ENCODE measurements around the gene BIN2. TPM values are rescaled to one million over a fixed set of nuclear protein-coding genes. Genes with fewer than 3 reads are reported as not detected.

The BIN2 gene
- total and polyA plus RNA-seq, 10 of the 15 experiments (the other 5 are each of a cell fraction or from before 2014, with no cell fraction given): 8.6 to 42.9 (median 32.1) TPM

DNA sequence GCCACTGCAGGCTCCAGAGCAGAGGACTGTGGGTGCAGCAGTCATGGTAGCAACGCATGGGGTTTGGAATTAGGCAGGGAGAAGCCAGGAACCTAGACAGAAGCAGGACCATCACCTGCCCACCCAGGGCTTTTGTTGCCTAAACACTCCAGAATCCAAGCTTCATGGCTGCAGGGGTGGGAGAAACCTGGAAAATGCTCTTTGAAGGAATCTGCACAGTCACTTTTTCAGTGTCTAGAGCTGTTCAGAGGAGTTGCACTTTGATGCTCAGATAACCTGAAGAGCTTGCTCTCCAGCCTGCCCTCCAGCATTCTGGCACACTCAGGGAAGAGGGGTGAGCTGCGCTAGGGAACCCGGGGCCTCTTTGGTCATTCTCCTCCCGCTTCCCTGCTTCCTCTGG, 24.1 kb upstream of the BIN2 start:
- no peak overlapping the region for H3K4me2 ChIP-seq (ENCODE audit: control insufficient read depth, insufficient read depth)
- H2AFZ ChIP-seq (ENCODE audit: control insufficient read depth, low read depth, low read length): no peak overlapping the region
- H3K9ac ChIP-seq (ENCODE audit: control insufficient read depth, insufficient read depth, low read length): no peak overlapping the region
- H4K20me1 ChIP-seq (ENCODE audit: control insufficient read depth, insufficient read depth): no peaks in the 10 kb centered on the region
- 83% methylated on average over 4 of the region's 4 CpGs for WGBS (ENCODE audit: insufficient coverage, insufficient replicate concordance, low lambda C conversion rate, missing lambda C conversion rate)
- CTCF ChIA-PET: interaction anchor here (1.0 to 4.2 kb wide), 2 partner anchors 12 to 258 kb away, joined by 3 to 18 read pairs; no protein-coding TSS in a partner anchor
- H3K4me3 ChIP-seq: no peak overlapping the region
- no peak overlapping the region for H3K27ac ChIP-seq (ENCODE audit: control insufficient read depth, insufficient read depth)
- no peaks in the 10 kb centered on the region for H3K79me2 ChIP-seq (ENCODE audit: control insufficient read depth, insufficient read depth, low read length)
- RAD21 ChIA-PET (ENCODE audit: unreplicated experiment): no interaction called here
- POLR2A ChIA-PET: no interaction called here
- in situ Hi-C loops (cut with MboI) (no loop called here), intact Hi-C loops (cut with micrococcal nuclease; ENCODE audit: unreplicated experiment) (no loop called here)
- H3K36me3 ChIP-seq (ENCODE audit: control insufficient read depth in 2 of 2, insufficient read depth in 2 of 2, low read length in 1 of 2): no peaks in the 10 kb centered on the region
- SMC1A ChIA-PET (ENCODE audit: uncharacterized antibody, unreplicated experiment): interaction anchor here (2.2 kb wide), 1 partner anchor 184 kb away, joined by 5 read pairs; no protein-coding TSS in a partner anchor
- no TSS peak for BruUV-seq (replicated peaks)
- H3K27me3 ChIP-seq (replicated peaks in 1 of 2; ENCODE audit: control insufficient read depth in 2 of 2, insufficient read depth in 2 of 2, low read length in 1 of 2): no peaks in the 10 kb centered on the region
- peaks cover 11% of the 10 kb centered on the region for H3K4me1 ChIP-seq (ENCODE audit: control insufficient read depth, insufficient read depth, low read length)
- no peak for ATAC-seq
- H3K9me3 ChIP-seq (replicated peaks; ENCODE audit: control insufficient read depth, insufficient read depth, low read length): no peaks in the 10 kb centered on the region
- no peak for DNase-seq (ENCODE audit: low read depth, low spot score)
- TF ChIP-seq ZNF622 (IDR thresholded peaks at IDR 0.05) (no peak), TCF3 (IDR thresholded peaks at IDR 0.05; ENCODE audit: borderline replicate concordance, insufficient read depth, low read depth, low read length) (no peak), PML (IDR thresholded peaks at IDR 0.05; ENCODE audit: low read length) (no peak), SP1 (IDR thresholded peaks at IDR 0.05; ENCODE audit: low read depth, low read length) (no peak), FOXM1 (IDR thresholded peaks at IDR 0.05; ENCODE audit: low read depth, low read length) (no peak), SREBF1 (IDR thresholded peaks at IDR 0.05; ENCODE audit: low read length) (no peak), ETV6 (conservative IDR thresholded peaks at IDR 0.05 in 1 of 2, IDR thresholded peaks at IDR 0.05 in 1 of 2; ENCODE audit: borderline replicate concordance in 1 of 2, low read depth in 1 of 2) (no peak), LARP7 (IDR thresholded peaks at IDR 0.05) (no peak), PAX5 (IDR thresholded peaks at IDR 0.05; ENCODE audit: borderline replicate concordance, low read depth, low read length) (no peak), BRCA1 (IDR thresholded peaks at IDR 0.05; ENCODE audit: low read depth, low read length) (no peak), EP300 (IDR thresholded peaks at IDR 0.05; ENCODE audit: borderline replicate concordance in 1 of 2, control insufficient read depth in 1 of 2, low read depth in 2 of 2, low read length in 2 of 2) (no peak), RAD51 (IDR thresholded peaks at IDR 0.05) (no peak), NR2C2 (IDR thresholded peaks at IDR 0.05; ENCODE audit: borderline replicate concordance, control insufficient read depth, insufficient read length, low read depth) (no peak), POLR2AphosphoS2 (IDR thresholded peaks at IDR 0.05; ENCODE audit: low read depth, low read length) (no peak), MYC (IDR thresholded peaks at IDR 0.05; ENCODE audit: insufficient read depth, insufficient read length, insufficient replicate concordance, low read length, severe bottlenecking) (no peak), ZBED1 (IDR thresholded peaks at IDR 0.05; ENCODE audit: borderline replicate concordance) (no peak), RFX5 (IDR thresholded peaks at IDR 0.05; ENCODE audit: low read depth, low read length) (no peak)
- TF ChIP-seq, protein P1, sequence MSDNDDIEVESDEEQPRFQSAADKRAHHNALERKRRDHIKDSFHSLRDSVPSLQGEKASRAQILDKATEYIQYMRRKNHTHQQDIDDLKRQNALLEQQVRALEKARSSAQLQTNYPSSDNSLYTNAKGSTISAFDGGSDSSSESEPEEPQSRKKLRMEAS (IDR thresholded peaks at IDR 0.05; ENCODE audit: low read depth, low read length): no peak
- TF ChIP-seq, protein P2, sequence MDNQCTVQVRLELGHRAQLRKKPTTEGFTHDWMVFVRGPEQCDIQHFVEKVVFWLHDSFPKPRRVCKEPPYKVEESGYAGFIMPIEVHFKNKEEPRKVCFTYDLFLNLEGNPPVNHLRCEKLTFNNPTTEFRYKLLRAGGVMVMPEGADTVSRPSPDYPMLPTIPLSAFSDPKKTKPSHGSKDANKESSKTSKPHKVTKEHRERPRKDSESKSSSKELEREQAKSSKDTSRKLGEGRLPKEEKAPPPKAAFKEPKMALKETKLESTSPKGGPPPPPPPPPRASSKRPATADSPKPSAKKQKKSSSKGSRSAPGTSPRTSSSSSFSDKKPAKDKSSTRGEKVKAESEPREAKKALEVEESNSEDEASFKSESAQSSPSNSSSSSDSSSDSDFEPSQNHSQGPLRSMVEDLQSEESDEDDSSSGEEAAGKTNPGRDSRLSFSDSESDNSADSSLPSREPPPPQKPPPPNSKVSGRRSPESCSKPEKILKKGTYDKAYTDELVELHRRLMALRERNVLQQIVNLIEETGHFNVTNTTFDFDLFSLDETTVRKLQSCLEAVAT (IDR thresholded peaks at IDR 0.05): no peak
- TF ChIP-seq, protein P3, sequence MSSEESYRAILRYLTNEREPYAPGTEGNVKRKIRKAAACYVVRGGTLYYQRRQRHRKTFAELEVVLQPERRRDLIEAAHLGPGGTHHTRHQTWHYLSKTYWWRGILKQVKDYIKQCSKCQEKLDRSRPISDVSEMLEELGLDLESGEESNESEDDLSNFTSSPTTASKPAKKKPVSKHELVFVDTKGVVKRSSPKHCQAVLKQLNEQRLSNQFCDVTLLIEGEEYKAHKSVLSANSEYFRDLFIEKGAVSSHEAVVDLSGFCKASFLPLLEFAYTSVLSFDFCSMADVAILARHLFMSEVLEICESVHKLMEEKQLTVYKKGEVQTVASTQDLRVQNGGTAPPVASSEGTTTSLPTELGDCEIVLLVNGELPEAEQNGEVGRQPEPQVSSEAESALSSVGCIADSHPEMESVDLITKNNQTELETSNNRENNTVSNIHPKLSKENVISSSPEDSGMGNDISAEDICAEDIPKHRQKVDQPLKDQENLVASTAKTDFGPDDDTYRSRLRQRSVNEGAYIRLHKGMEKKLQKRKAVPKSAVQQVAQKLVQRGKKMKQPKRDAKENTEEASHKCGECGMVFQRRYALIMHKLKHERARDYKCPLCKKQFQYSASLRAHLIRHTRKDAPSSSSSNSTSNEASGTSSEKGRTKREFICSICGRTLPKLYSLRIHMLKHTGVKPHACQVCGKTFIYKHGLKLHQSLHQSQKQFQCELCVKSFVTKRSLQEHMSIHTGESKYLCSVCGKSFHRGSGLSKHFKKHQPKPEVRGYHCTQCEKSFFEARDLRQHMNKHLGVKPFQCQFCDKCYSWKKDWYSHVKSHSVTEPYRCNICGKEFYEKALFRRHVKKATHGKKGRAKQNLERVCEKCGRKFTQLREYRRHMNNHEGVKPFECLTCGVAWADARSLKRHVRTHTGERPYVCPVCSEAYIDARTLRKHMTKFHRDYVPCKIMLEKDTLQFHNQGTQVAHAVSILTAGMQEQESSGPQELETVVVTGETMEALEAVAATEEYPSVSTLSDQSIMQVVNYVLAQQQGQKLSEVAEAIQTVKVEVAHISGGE (CRISPR knock-in tag; IDR thresholded peaks at IDR 0.05): no peak
- no peak for FAIRE-seq
